Testis (tissue), 2 donors: ENCODE results near the gene SHLD1.

ENCODE experiments used
- POLR2A ChIP-seq: fragments of 450-650 bp; IDR thresholded peaks from one replicate; pipeline ENCODE4 v1.6.1; 2017; ENCODE audit warnings: antibody characterized with exemption, mild to moderate bottlenecking, moderate library complexity
- TF ChIP-seq, protein P1 (sequence below), 3 experiments: fragments of 450-650 bp in 2 of 3; fragments of 200-600 bp in 1 of 3; sonication (generic) in 1 of 3; IDR thresholded peaks; one replicate each; pipeline ENCODE4 v1.5.1; 2016 to 2019; ENCODE audit warnings: antibody characterized with exemption in 3 of 3, mild to moderate bottlenecking in 2 of 3, moderate library complexity in 1 of 3

GRCh38 chr20:5788385-5788895 is 38.2 kb downstream of the SHLD1 start:
- TF ChIP-seq, protein P1, sequence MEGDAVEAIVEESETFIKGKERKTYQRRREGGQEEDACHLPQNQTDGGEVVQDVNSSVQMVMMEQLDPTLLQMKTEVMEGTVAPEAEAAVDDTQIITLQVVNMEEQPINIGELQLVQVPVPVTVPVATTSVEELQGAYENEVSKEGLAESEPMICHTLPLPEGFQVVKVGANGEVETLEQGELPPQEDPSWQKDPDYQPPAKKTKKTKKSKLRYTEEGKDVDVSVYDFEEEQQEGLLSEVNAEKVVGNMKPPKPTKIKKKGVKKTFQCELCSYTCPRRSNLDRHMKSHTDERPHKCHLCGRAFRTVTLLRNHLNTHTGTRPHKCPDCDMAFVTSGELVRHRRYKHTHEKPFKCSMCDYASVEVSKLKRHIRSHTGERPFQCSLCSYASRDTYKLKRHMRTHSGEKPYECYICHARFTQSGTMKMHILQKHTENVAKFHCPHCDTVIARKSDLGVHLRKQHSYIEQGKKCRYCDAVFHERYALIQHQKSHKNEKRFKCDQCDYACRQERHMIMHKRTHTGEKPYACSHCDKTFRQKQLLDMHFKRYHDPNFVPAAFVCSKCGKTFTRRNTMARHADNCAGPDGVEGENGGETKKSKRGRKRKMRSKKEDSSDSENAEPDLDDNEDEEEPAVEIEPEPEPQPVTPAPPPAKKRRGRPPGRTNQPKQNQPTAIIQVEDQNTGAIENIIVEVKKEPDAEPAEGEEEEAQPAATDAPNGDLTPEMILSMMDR (IDR thresholded peaks at IDR 0.05): peak; percentile 85 to 91 (median 86)
- TF ChIP-seq POLR2A: no peak
